Omental fat pad (tissue), 4 donors: ENCODE data around the gene PDE10A. TPM values are rescaled to one million over a fixed set of nuclear protein-coding genes. Genes with fewer than 3 reads are reported as not detected.
"Not testable (repeated sequence)": the region's sequence is repeated elsewhere in the genome, so short reads cannot be mapped to it uniquely, and the experiment has no call there.

Source experiments
- ATAC-seq: fragments of 150-250 bp; one replicate; pipeline ENCODE4 v1.9.1; 2016; ENCODE audit warnings: mild to moderate bottlenecking, moderate library complexity; ENCODE audit not compliant: low FRiP score
- DNase-seq: peaks from one replicate; pipeline ENCODE4 v3.0.0-alpha.2; 2019; ENCODE audit warnings: low spot score
- total RNA-seq, 4 donors: library from RNA; depleted of rRNA; stranded (reverse); fragments of >200 nt; gene quantifications; one replicate each; pipeline ENCODE4 v1.1.0, GENCODE V29; 2016
- TF ChIP-seq, protein P1 (sequence below), 3 donors: fragments of 450-650 bp; IDR thresholded peaks; one replicate each; pipeline ENCODE4 v1.5.1; 2016 to 2017; ENCODE audit warnings: antibody characterized with exemption in 3 of 3, mild to moderate bottlenecking in 3 of 3, moderate library complexity in 2 of 3

Gene PDE10A
- total RNA-seq, 4 donors from 2014 or later = 9.1 to 75.3 (median 15.6) TPM

DNA sequence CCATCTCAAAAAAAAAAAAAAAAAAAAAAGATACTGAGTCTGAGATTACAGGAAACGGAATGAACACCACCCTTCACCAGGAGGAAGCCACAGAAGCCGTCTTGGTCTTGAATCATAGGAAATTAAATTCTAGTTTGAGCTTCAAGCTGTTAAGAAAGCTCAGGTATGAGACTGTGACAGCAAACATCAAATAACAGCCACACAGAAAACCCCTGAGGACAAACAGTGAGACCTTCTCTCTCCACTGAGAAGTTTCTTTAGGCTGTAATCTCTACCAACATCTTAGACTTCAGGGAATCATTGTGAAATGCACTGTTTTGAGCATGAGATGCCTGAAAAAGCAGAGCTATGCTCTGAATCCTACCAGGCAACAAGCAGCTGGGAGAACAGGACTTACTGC is 30.8 kb downstream of the PDE10A start:
- DNase-seq (no peak), ATAC-seq (no peak)
- TF ChIP-seq, protein P1, sequence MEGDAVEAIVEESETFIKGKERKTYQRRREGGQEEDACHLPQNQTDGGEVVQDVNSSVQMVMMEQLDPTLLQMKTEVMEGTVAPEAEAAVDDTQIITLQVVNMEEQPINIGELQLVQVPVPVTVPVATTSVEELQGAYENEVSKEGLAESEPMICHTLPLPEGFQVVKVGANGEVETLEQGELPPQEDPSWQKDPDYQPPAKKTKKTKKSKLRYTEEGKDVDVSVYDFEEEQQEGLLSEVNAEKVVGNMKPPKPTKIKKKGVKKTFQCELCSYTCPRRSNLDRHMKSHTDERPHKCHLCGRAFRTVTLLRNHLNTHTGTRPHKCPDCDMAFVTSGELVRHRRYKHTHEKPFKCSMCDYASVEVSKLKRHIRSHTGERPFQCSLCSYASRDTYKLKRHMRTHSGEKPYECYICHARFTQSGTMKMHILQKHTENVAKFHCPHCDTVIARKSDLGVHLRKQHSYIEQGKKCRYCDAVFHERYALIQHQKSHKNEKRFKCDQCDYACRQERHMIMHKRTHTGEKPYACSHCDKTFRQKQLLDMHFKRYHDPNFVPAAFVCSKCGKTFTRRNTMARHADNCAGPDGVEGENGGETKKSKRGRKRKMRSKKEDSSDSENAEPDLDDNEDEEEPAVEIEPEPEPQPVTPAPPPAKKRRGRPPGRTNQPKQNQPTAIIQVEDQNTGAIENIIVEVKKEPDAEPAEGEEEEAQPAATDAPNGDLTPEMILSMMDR (IDR thresholded peaks at IDR 0.05) = no peak

DNA sequence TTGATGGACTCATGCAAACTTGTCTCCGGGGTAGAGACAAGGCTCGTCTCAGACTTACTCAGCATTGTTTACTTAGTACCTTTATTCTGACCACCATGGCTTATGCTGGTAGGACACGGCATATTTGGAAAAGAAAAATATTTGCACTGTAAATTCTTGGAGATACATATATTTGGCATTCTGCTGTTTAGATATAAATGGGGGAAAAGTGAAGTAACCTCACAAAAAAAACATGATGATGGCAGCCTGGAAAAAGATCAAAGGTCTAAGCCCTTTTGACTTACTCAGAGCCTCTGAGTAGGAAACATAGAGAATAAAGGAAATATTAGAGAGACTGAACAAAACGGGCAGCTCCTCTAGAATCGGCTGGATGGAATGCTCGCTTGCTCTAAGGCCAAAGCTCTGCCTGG is 32.5 kb downstream of the PDE10A start:
- no peak for ATAC-seq
- no peak for DNase-seq
- TF ChIP-seq, protein P1 (IDR thresholded peaks at IDR 0.05) = no peak

DNA sequence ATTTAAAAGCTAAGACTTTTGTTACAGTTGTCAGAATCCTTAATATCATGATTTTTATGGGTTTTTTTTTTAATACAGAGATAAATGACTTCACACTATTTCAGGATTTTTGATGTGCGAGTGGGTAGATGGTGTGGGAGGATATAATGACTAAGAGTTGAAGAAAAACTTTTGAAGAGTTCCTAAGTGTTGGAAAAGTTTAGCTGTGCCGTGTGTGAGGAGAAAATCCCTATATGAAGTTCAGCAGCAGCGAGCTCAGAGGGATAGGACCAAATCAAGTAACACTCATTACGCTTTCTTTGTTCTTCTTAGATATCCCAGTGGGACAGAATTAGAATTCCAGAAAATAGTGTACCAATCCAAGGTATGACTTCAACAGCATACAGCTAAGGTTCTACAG is 34.1 kb downstream of the PDE10A start:
- DNase-seq (no peak), ATAC-seq (no peak)
- TF ChIP-seq, protein P1 (IDR thresholded peaks at IDR 0.05) = no peak

DNA sequence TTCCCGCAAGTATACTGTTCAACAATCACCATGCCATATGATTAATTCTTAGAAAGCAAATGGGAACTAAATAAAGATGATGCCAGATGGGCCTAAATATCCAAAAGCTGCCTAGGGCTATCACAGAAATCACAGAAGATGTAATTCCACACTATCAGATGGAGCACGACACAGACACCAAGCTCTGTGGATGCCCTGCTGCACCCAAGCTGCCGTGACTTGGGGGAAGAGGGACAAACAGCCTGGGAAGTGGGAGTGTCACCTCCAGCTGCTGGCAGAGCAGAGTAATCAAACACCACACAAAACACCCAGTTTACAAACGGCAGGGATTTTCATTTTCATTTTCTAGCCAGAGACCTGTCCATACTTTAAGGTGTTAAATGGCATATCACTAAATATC is 35.7 kb downstream of the PDE10A start:
- no peak for DNase-seq
- no peak for ATAC-seq
- TF ChIP-seq, protein P1 (IDR thresholded peaks at IDR 0.05) = no peak

DNA sequence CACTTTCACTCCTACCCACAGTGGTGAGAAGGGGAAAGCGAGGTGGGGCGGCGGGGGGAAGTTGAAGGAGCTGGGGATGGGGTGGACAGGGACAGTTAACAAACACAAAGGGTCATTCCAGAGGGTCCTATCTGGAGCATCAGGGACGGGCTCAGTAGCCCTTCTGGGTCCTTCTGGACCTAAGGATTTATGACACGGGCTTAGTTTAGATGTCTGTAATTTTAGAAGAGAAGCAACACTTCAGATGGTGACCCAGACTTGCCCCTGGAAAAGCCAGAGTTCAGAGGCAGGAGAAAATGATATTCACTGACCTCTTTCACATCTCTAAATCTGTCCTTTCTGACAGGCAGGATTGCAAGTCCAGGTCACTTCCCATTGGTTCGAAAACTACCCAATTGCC is 36.3 kb downstream of the PDE10A start:
- TF ChIP-seq, protein P1 (IDR thresholded peaks at IDR 0.05) = no peak
- DNase-seq (no peak), ATAC-seq (no peak)

DNA sequence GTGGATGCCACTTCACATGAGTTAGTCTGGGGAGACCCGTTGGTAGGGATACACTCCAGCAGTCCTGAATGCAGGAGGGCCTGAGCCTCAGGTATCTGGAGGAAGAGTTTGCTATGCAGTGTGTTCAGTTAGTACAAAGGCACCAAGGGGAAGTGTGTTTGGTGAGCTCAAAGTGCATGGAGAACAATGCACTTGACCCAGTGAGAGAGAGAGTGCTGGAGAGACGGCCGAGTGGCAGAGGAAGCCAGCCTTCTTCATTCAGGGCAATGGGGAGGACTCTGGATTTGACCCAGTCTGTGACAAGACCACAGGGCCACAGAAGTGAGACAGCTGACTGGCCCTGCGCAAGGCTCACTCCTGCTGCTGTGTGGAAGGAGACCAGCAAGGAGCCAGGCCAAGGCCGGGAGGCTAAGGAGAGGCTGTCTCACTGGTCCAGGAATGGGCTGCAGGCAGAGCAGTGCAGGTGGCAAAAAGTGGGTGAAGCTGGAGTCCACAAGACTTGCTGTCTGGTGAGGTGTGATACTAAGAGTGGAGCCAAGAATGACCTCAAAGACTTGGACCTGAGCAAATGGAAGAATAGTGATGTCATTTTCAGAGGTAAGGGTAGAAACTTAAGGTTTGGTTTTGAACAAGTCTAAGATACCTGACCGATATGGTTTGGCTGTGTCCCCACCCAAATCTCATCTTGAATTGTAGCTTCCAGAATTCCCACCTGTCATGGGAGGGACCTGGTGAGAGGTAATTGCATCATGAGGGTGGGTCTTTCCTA is 38.0 kb downstream of the PDE10A start:
- TF ChIP-seq, protein P1 (IDR thresholded peaks at IDR 0.05) = no peak
- DNase-seq (no peak), ATAC-seq (no peak)

DNA sequence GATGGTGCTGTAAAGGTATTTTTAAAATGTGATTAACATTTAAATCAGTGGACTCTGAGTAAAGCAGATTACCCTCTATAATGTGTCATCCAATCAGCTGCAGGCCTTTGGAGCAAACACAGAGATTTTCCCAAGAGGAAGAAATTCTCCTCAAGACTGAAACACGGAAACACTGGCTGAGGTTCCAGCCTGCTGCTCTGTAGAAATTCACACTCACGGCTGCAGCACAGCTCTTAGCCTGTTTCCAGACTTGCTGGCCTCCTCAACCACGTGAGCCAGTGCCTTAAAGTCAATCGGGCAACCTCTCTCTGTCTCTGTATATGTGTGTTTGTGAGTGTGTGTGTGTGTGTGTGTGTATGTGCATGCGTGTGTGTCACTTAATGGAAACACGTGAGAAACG is 41.1 kb downstream of the PDE10A start:
- TF ChIP-seq, protein P1 (IDR thresholded peaks at IDR 0.05) = no peak
- ATAC-seq = no peak

DNA sequence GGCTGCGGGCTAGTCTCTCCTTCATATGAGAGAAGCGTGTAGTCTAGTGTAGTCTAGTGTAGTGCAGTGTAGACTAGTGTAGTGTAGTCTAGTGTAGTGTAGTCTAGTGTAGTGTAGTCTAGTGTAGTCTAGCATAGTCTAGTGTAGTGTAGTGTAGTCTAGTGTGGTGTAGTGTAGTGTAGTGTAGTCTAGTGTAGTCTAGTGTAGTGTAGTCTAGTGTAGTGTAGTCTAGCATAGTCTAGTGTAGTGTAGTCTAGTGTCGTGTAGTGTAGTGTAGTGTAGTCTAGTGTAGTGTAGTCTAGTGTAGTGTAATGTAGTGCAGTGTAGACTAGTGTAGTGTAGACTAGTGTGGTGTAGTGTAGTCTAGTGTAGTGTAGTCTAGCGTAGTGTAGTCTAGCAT is 44.1 kb downstream of the PDE10A start:
- DNase-seq, ATAC-seq: not testable (repeated sequence)

More for the DNA sequence above, 41.1 kb downstream of the PDE10A start:
- DNase-seq = no peak
